HG03060 (cell line): ENCODE data around the gene ACOT7.

Source experiments
- ATAC-seq: cut with Tn5 transposase; IDR thresholded peaks from one replicate; pipeline ENCODE4 v1.9.1; 2021; ENCODE audit warnings: low read depth, moderate number of reproducible peaks; ENCODE audit not compliant: unreplicated experiment

ACOT7 gene

GRCh38 chr1:6424619-6425593, 31.3 kb upstream of the ACOT7 start, which contains the start of gene ESPN:
TSS of gene ESPN (plus strand) at chr1:6424776. CDS start at chr1:6424956, 180 bp downstream.
- ATAC-seq = no peak

GRCh38 chr1:6424000-6424565, 30.5 kb upstream of the ACOT7 start:
- ATAC-seq = no peak

GRCh38 chr1:6423321-6423999, 29.9 kb upstream of the ACOT7 start:
- no peak for ATAC-seq

GRCh38 chr1:6421266-6421665, 27.7 kb upstream of the ACOT7 start:
- no peak for ATAC-seq

- ATAC-seq = no peak
These were observed 27.0 kb upstream of the ACOT7 start for GRCh38 chr1:6420454-6421042.

GRCh38 chr1:6419804-6420453, 26.4 kb upstream of the ACOT7 start, which contains the start of gene HES2:
TSS of gene HES2 (minus strand) at chr1:6419919. CDS start at chr1:6419820, 99 bp downstream.
- no peak for ATAC-seq

GRCh38 chr1:6419397-6419803, 25.8 kb upstream of the ACOT7 start:
- ATAC-seq = no peak

GRCh38 chr1:6418668-6419396, 25.3 kb upstream of the ACOT7 start:
- no peak for ATAC-seq

GRCh38 chr1:6417961-6418667, 24.5 kb upstream of the ACOT7 start:
- ATAC-seq = no peak

- ATAC-seq = no peak
These were observed 23.3 kb upstream of the ACOT7 start for GRCh38 chr1:6416906-6417305.

GRCh38 chr1:6416295-6416656, 22.7 kb upstream of the ACOT7 start:
- ATAC-seq = no peak

- ATAC-seq = no peak
These were observed 21.5 kb upstream of the ACOT7 start for GRCh38 chr1:6414881-6415626.

- no peak for ATAC-seq
These were observed 20.9 kb upstream of the ACOT7 start for GRCh38 chr1:6414443-6414844.

- no peak for ATAC-seq
These were observed 19.3 kb upstream of the ACOT7 start for GRCh38 chr1:6412896-6413295.

- no peak for ATAC-seq
These were observed 16.8 kb upstream of the ACOT7 start for GRCh38 chr1:6410248-6410893.

GRCh38 chr1:6409733-6410132, 16.2 kb upstream of the ACOT7 start:
- no peak for ATAC-seq

- ATAC-seq = no peak
These were observed 15.5 kb upstream of the ACOT7 start for GRCh38 chr1:6409053-6409452.

GRCh38 chr1:6408023-6408422, 14.5 kb upstream of the ACOT7 start:
- ATAC-seq = no peak
